OCI-LY7 (cell line): ENCODE measurements around the gene ACAP3. TPM values are rescaled to one million over a fixed set of nuclear protein-coding genes. Genes with fewer than 3 reads are reported as not detected.

Source experiments
- BruUV-seq: library from RNA; stranded (reverse); fragments of 400-500 nt; replicated peaks from 2 replicates; lab custom pipeline; 2021; lab: Mats Ljungman, UMichigan
- CTCF ChIA-PET: fragments of 300-600 bp; sonication (Branson Sonifier 250); formaldehyde crosslinking; loops from one replicate; lab custom pipeline; 2022; ENCODE audit warnings: antibody characterized with exemption; ENCODE audit not compliant: unreplicated experiment; lab: Charles Lee
- POLR2A ChIA-PET: fragments of 300-600 bp; sonication (Branson Sonifier 250); formaldehyde crosslinking; loops from one replicate; lab custom pipeline; 2022; ENCODE audit warnings: antibody characterized with exemption; lab: Charles Lee
- DNase-seq: peaks from one replicate; pipeline ENCODE4 v3.0.0-alpha.2; 2015; ENCODE audit warnings: low spot score
- H2AFZ ChIP-seq: fragments of 200-600 bp; sonication (generic), shearing (Covaris generic); 2 replicates; pipeline ENCODE4 v1.6.1; 2014; ENCODE audit warnings: mild to moderate bottlenecking, antibody characterized with exemption, low read length, moderate library complexity
- H3K27ac ChIP-seq: fragments of 200-600 bp; sonication (generic); 2 replicates; pipeline ENCODE4 v1.5.1; 2014; ENCODE audit warnings: mixed run types, low read depth, mild to moderate bottlenecking, moderate library complexity, low read length, inconsistent platforms; ENCODE audit not compliant: poor library complexity, severe bottlenecking
- H3K36me3 ChIP-seq: fragments of 200-600 bp; sonication (generic); 2 replicates; pipeline ENCODE4 v1.6.1; 2014; ENCODE audit warnings: mild to moderate bottlenecking, antibody characterized with exemption, low read length, moderate library complexity, mixed read lengths; ENCODE audit not compliant: insufficient read depth
- H3K4me1 ChIP-seq: fragments of 200-600 bp; sonication (generic); 2 replicates; pipeline ENCODE4 v1.5.1; 2014; ENCODE audit warnings: mild to moderate bottlenecking, low read length; ENCODE audit not compliant: insufficient read depth, poor library complexity, severe bottlenecking
- H3K4me2 ChIP-seq: fragments of 200-600 bp; sonication (generic); 2 replicates; pipeline ENCODE4 v1.6.1; 2014; ENCODE audit warnings: mild to moderate bottlenecking, low read length
- H3K4me3 ChIP-seq: fragments of 200-600 bp; sonication (generic); 2 replicates; pipeline ENCODE4 v1.5.1; 2014; ENCODE audit warnings: mild to moderate bottlenecking, low read depth, low read length; ENCODE audit not compliant: poor library complexity, severe bottlenecking
- H3K79me2 ChIP-seq: fragments of 200-600 bp; sonication (generic); 2 replicates; pipeline ENCODE4 v1.6.1; 2016; ENCODE audit warnings: low read depth, mild to moderate bottlenecking, low read length, moderate library complexity, mixed read lengths; ENCODE audit not compliant: insufficient read depth
- H3K9me2 ChIP-seq: fragments of 200-600 bp; sonication (generic); 2 replicates; pipeline ENCODE4 v1.6.1; 2016; ENCODE audit warnings: mild to moderate bottlenecking, low read length, mixed read lengths; ENCODE audit not compliant: insufficient read depth
- H3K9me3 ChIP-seq: fragments of 200-600 bp; sonication (generic); 2 replicates; pipeline ENCODE4 v1.6.1; 2014; ENCODE audit warnings: mild to moderate bottlenecking, mixed run types, low read length, mixed read lengths
- H4K20me1 ChIP-seq: fragments of 200-600 bp; sonication (generic); 2 replicates; pipeline ENCODE4 v1.6.1; 2014; ENCODE audit warnings: mild to moderate bottlenecking, antibody characterized with exemption, low read length, moderate library complexity, mixed read lengths; ENCODE audit not compliant: insufficient read depth
- EZH2phosphoT487 ChIP-seq: fragments of 200-600 bp; sonication (generic); IDR thresholded peaks from 2 replicates; pipeline ENCODE4 v1.6.1; 2018; ENCODE audit warnings: low read depth, borderline replicate concordance, mild to moderate bottlenecking, mixed run types, antibody characterized with exemption, low read length, moderate library complexity, mixed read lengths
- intact Hi-C: fragments of 100-400 bp; cut with micrococcal nuclease; formaldehyde crosslinking; loops from one replicate; pipeline ENCODE4 v1.10.0; 2022; ENCODE audit not compliant: unreplicated experiment
- total RNA-seq, 2 experiments: library from RNA; depleted of rRNA in 1 of 2; stranded (reverse); fragments of >200 nt in 1 of 2; shearing (Covaris generic) in 1 of 2; gene quantifications; 2 replicates each; pipeline ENCODE4 v1.2.3, GENCODE V29; 2014 to 2022
- TF ChIP-seq, protein P1 (sequence below): fragments of 200-600 bp; sonication (generic); conservative IDR thresholded peaks from 2 replicates; pipeline ENCODE4 v1.5.1; 2014; ENCODE audit warnings: mild to moderate bottlenecking, antibody characterized with exemption, low read length, moderate library complexity, mixed read lengths

Gene ACAP3
- total RNA-seq, 2 experiments from 2014 or later, result 26.3 to 47.6 TPM

DNA sequence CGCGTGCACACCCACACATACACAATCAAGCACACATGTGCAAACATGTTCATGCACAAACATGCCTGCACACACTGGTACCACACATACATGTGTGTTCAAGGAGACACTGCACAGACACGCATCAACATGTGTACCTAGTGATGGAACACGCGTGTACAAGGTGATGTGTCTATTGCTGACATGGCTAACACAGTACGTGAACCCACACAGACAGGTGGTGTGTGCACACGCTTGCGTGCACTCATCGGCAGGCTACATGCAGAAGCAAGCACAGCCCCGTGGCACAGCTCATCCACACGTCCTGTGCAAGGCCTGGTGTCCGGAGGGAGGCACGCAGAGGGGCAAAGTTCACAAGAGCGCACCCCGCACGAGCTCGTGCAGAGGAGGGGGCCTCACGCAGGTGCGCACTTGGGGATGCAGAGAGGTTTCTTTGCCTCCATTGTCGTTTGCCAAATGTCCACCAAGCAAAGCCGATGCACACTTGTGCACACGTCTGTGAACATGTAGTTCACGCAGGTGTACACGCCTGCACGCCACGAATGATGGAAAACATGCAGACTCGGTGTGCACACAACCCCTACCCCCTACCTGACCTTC is 969 bp downstream of the ACAP3 start:
- H3K79me2 ChIP-seq, result no peaks in the 10 kb centered on the region; the same call in 1 of the 2 replicates
- no peak overlapping the region for H3K27ac ChIP-seq
- ChIA-PET POLR2A (no interaction called here), CTCF (no interaction called here)
- intact Hi-C loops, result loop anchor here (5.0 kb wide), 3 partner anchors 74 to 274 kb away; partner anchors contain the start of genes B3GALT6, C1orf159 and SDF4
- H4K20me1 ChIP-seq, result peaks cover 5% of the 10 kb centered on the region; the same call in 1 of the 2 replicates
- peak overlapping the region; percentile 99 for H3K4me2 ChIP-seq
- peaks cover 35% of the 10 kb centered on the region for H3K4me1 ChIP-seq
- BruUV-seq, result no TSS peak
- no peaks in the 10 kb centered on the region for H3K9me2 ChIP-seq
- H3K4me3 ChIP-seq, result peak overlapping the region; percentile 89
- H3K36me3 ChIP-seq, result peaks cover 25% of the 10 kb centered on the region
- H2AFZ ChIP-seq, result no peak overlapping the region
- TF ChIP-seq, protein P1, sequence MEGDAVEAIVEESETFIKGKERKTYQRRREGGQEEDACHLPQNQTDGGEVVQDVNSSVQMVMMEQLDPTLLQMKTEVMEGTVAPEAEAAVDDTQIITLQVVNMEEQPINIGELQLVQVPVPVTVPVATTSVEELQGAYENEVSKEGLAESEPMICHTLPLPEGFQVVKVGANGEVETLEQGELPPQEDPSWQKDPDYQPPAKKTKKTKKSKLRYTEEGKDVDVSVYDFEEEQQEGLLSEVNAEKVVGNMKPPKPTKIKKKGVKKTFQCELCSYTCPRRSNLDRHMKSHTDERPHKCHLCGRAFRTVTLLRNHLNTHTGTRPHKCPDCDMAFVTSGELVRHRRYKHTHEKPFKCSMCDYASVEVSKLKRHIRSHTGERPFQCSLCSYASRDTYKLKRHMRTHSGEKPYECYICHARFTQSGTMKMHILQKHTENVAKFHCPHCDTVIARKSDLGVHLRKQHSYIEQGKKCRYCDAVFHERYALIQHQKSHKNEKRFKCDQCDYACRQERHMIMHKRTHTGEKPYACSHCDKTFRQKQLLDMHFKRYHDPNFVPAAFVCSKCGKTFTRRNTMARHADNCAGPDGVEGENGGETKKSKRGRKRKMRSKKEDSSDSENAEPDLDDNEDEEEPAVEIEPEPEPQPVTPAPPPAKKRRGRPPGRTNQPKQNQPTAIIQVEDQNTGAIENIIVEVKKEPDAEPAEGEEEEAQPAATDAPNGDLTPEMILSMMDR, result no peak
- TF ChIP-seq EZH2phosphoT487, result no peak
- no peak for DNase-seq
- no peaks in the 10 kb centered on the region for H3K9me3 ChIP-seq

DNA sequence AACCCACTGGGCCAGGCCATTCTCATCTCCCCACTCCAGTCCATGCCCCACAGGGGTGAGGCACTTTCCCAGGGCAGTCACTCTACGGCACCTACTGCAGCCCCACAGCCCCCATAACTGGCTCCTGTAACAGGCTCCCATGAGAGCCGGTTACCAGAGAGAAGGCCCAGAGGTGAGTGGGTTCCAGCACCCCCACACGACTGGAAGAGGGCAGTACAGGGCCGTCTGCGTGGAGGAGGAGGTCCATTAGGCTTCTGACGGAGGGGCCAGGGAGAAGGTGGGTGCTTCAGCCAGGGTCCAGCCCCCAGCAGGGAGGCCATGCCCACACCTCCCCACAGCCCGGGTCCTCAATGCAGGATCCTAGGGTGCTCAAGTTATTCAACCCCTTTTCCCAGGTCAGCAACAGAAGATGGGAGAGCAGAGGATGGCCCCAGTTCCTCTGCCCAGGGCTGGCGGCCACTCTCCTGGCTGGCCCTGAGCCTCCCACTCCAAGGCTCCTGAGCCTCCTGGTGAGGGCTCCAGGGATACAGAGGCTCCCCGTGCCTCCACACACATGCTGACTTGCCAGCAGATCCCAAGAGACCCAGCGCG is 1.6 kb downstream of the ACAP3 start:
- no peak for TF ChIP-seq EZH2phosphoT487
- TF ChIP-seq, protein P1, result peak; percentile 63
- Histone ChIP-seq H3K4me1 (peaks cover 35% of the 10 kb centered on the region), H3K4me2 (peak overlapping the region; percentile 99), H3K36me3 (peaks cover 19% of the 10 kb centered on the region), H3K27ac (peak overlapping the region; percentile 21), H3K9me3 (no peaks in the 10 kb centered on the region), H3K4me3 (peak overlapping the region; percentile 89), H3K9me2 (no peaks in the 10 kb centered on the region), H4K20me1 (peaks cover 5% of the 10 kb centered on the region; the same call in 1 of the 2 replicates), H2AFZ (no peak overlapping the region), H3K79me2 (no peaks in the 10 kb centered on the region; the same call in 1 of the 2 replicates)
- ChIA-PET POLR2A (no interaction called here), CTCF (no interaction called here)
- no TSS peak for BruUV-seq
- intact Hi-C loops, result loop anchor here (5.0 kb wide), 3 partner anchors 74 to 274 kb away; partner anchors contain the start of genes B3GALT6, C1orf159 and SDF4
- peak; percentile 62 for DNase-seq
